Type B pancreatic cell (in vitro differentiated cells): ENCODE results near the gene LZTS3. TPM values are rescaled to one million over a fixed set of nuclear protein-coding genes. Genes with fewer than 3 reads are reported as not detected.
A peak's percentile ranks its signal among the peaks of the same experiment; 100 is the strongest.

ENCODE experiments used
- DNase-seq: peaks from one replicate; pipeline ENCODE4 v3.0.0; 2021; ENCODE audit warnings: mixed read lengths; ENCODE audit not compliant: unreplicated experiment; ENCODE audit errors: extremely low spot score
- H3K27ac Mint-ChIP-seq: 2 replicates; pipeline ENCODE4 v1.8.0; 2021; ENCODE audit warnings: mild to moderate bottlenecking, mixed read lengths
- H3K27me3 Mint-ChIP-seq: 2 replicates; pipeline ENCODE4 v1.8.0; 2021; ENCODE audit warnings: mixed read lengths
- H3K36me3 Mint-ChIP-seq: 2 replicates; pipeline ENCODE4 v1.8.0; 2021; ENCODE audit warnings: mixed read lengths
- H3K4me1 Mint-ChIP-seq: one replicate; pipeline ENCODE4 v1.8.0; 2021; ENCODE audit warnings: mixed read lengths; ENCODE audit not compliant: unreplicated experiment
- H3K4me3 Mint-ChIP-seq: 2 replicates; pipeline ENCODE4 v1.8.0; 2021; ENCODE audit warnings: mild to moderate bottlenecking, mixed read lengths
- H3K9me3 Mint-ChIP-seq: 2 replicates; pipeline ENCODE4 v1.8.0; 2021; ENCODE audit warnings: mixed read lengths
- total RNA-seq: library from RNA; stranded (reverse); gene quantifications from 2 replicates; pipeline ENCODE4 v1.2.1, GENCODE V29; 2021; ENCODE audit warnings: low replicate concordance
- TF ChIP-seq, protein P1 (sequence below): fragments of 200-600 bp; sonication (generic); conservative IDR thresholded peaks from 2 replicates; pipeline ENCODE4 v1.5.0; 2021; ENCODE audit warnings: antibody characterized with exemption, mild to moderate bottlenecking

The LZTS3 gene
- total RNA-seq, 1 donor from 2014 or later, result 17.3 TPM

GRCh38 chr20:3210346-3210745, 37.0 kb upstream of the LZTS3 start:
- Mint-ChIP-seq H3K4me3 (peak overlapping the region; percentile 93), H3K27ac (no peak overlapping the region), H3K36me3 (no peaks in the 10 kb centered on the region), H3K9me3 (no peaks in the 10 kb centered on the region), H3K27me3 (no peaks in the 10 kb centered on the region), H3K4me1 (peaks cover 5% of the 10 kb centered on the region)
- TF ChIP-seq, protein P1, sequence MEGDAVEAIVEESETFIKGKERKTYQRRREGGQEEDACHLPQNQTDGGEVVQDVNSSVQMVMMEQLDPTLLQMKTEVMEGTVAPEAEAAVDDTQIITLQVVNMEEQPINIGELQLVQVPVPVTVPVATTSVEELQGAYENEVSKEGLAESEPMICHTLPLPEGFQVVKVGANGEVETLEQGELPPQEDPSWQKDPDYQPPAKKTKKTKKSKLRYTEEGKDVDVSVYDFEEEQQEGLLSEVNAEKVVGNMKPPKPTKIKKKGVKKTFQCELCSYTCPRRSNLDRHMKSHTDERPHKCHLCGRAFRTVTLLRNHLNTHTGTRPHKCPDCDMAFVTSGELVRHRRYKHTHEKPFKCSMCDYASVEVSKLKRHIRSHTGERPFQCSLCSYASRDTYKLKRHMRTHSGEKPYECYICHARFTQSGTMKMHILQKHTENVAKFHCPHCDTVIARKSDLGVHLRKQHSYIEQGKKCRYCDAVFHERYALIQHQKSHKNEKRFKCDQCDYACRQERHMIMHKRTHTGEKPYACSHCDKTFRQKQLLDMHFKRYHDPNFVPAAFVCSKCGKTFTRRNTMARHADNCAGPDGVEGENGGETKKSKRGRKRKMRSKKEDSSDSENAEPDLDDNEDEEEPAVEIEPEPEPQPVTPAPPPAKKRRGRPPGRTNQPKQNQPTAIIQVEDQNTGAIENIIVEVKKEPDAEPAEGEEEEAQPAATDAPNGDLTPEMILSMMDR, result no peak
- DNase-seq, result no peak

DNA sequence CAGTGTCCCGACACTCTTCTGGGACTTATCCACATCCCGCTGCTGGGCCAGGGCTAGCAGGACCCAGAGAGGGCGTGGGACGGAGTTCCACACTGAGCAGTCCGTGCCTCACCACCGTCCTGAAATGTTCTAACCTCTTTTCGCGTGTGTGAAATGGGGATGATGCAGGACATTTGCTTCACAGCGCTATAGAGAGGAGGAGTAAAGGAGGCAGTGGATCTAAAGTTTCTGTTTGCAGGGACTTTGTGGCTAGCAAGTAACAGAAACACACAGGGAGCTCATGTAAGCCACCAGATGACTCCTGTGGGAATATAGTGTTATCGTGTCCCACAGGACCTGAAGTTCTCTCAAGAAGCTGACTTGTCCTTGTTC, 36.6 kb upstream of the LZTS3 start:
- H3K4me3 Mint-ChIP-seq, result peak overlapping the region; percentile 93
- no peaks in the 10 kb centered on the region for H3K9me3 Mint-ChIP-seq
- H3K27me3 Mint-ChIP-seq, result no peaks in the 10 kb centered on the region
- peaks cover 5% of the 10 kb centered on the region for H3K4me1 Mint-ChIP-seq
- peak overlapping the region; percentile 89 for H3K27ac Mint-ChIP-seq
- DNase-seq, result no peak
- no peaks in the 10 kb centered on the region for H3K36me3 Mint-ChIP-seq
- TF ChIP-seq, protein P1, result no peak

GRCh38 chr20:3209257-3209945, 36.1 kb upstream of the LZTS3 start, which contains the start of gene ITPA:
ITPA (plus strand) TSS chr20:3209498; CDS start chr20:3209552, 54 bp downstream.
- peaks cover 8% of the 10 kb centered on the region for H3K4me1 Mint-ChIP-seq
- peak within 1 kb of the TSS; percentile 89 for H3K27ac Mint-ChIP-seq
- H3K27me3 Mint-ChIP-seq, result no peaks in the 10 kb centered on the region
- TF ChIP-seq, protein P1, result no peak
- DNase-seq, result no peak
- H3K4me3 Mint-ChIP-seq, result peak within 1 kb of the TSS; percentile 93
- H3K36me3 Mint-ChIP-seq, result peaks cover 3% of the 10 kb centered on the region
- no peaks in the 10 kb centered on the region for H3K9me3 Mint-ChIP-seq

- peak overlapping the region; percentile 89 for H3K27ac Mint-ChIP-seq
- H3K4me3 Mint-ChIP-seq, result peak overlapping the region; percentile 93
- no peak for DNase-seq
- no peaks in the 10 kb centered on the region for H3K27me3 Mint-ChIP-seq
- peaks cover 10% of the 10 kb centered on the region for H3K4me1 Mint-ChIP-seq
- no peaks in the 10 kb centered on the region for H3K9me3 Mint-ChIP-seq
- peaks cover 4% of the 10 kb centered on the region for H3K36me3 Mint-ChIP-seq
- TF ChIP-seq, protein P1, result no peak
Observed at GRCh38 chr20:3208786-3209256, 35.5 kb upstream of the LZTS3 start.

GRCh38 chr20:3204124-3204794, 30.9 kb upstream of the LZTS3 start, which contains the start of gene DDRGK1:
DDRGK1 (minus strand) TSS chr20:3204682; CDS start chr20:3204627, 55 bp downstream.
- Mint-ChIP-seq H3K36me3 (peaks cover 14% of the 10 kb centered on the region), H3K27me3 (no peaks in the 10 kb centered on the region), H3K9me3 (no peaks in the 10 kb centered on the region), H3K4me3 (peak within 1 kb of the TSS; percentile 96), H3K4me1 (peaks cover 14% of the 10 kb centered on the region), H3K27ac (peak within 1 kb of the TSS; percentile 93)
- peak; percentile 87 for DNase-seq
- TF ChIP-seq, protein P1, result no peak
